Esophagus muscularis mucosa (tissue), 4 donors: ENCODE results near the gene CFLAR. TPM values are rescaled to one million over a fixed set of nuclear protein-coding genes. Genes with fewer than 3 reads are reported as not detected.
A peak's percentile ranks its signal among the peaks of the same experiment; 100 is the strongest.

ENCODE experiments used
- DNase-seq: peaks from one replicate; pipeline ENCODE4 v3.0.0-alpha.2; 2017; ENCODE audit errors: extremely low spot score
- H3K27ac ChIP-seq, 4 donors: fragments of 200-600 bp; sonication (generic); replicated peaks in 1 of 4; 1 replicate in 3 of 4; 2 replicates in 1 of 4; pipeline ENCODE4 v1.5.1; 2016 to 2019; ENCODE audit warnings: mild to moderate bottlenecking in 1 of 4
- H3K27me3 ChIP-seq, 4 donors: fragments of 200-600 bp; sonication (generic); one replicate each; pipeline versions ENCODE4 v1.5.1 to v1.6.0; 2016 to 2019
- H3K36me3 ChIP-seq, 4 donors: fragments of 200-600 bp; sonication (generic); one replicate each; pipeline ENCODE4 v1.5.1; 2016 to 2019
- H3K4me1 ChIP-seq, 4 donors: fragments of 200-600 bp; sonication (generic); one replicate each; pipeline ENCODE4 v1.5.1; 2016 to 2019
- H3K4me3 ChIP-seq, 4 donors: fragments of 200-600 bp; sonication (generic); 1 replicate in 2 of 4; 2 replicates in 2 of 4; pipeline ENCODE4 v1.5.1; 2016 to 2019; ENCODE audit warnings: mild to moderate bottlenecking in 4 of 4, moderate library complexity in 1 of 4
- H3K9me3 ChIP-seq, 4 donors: fragments of 200-600 bp; sonication (generic); 1 replicate in 3 of 4; 2 replicates in 1 of 4; pipeline ENCODE4 v1.5.1; 2016 to 2019
- EP300 ChIP-seq: sonication (generic); formaldehyde crosslinking; IDR thresholded peaks from one replicate; pipeline ENCODE4 v1.6.1; 2017; ENCODE audit warnings: antibody characterized with exemption
- POLR2A ChIP-seq: fragments of 450-650 bp; IDR thresholded peaks from one replicate; pipeline ENCODE4 v1.6.1; 2017; ENCODE audit warnings: antibody characterized with exemption, moderate library complexity, mild to moderate bottlenecking, low read depth
- POLR2AphosphoS5 ChIP-seq, 2 donors: sonication (generic); formaldehyde crosslinking; IDR thresholded peaks; one replicate each; pipeline ENCODE4 v1.6.1; 2017; ENCODE audit warnings: antibody characterized with exemption in 2 of 2
- WGBS: methylation state at CpG from one replicate; pipeline ENCODE4 v1.1.5; 2018; 5-methylcytosine and 5-hydroxymethylcytosine counted together
- intact Hi-C: fragments of 100-400 bp; cut with DNase I; formaldehyde crosslinking; loops from one replicate; pipeline ENCODE4 v1.15.1; 2023
- total RNA-seq, 4 donors: library from RNA; depleted of rRNA; stranded (reverse); fragments of >200 nt; gene quantifications; one replicate each; pipeline versions ENCODE4 v1.1.0 to v1.2.1, GENCODE V29; 2016
- TF ChIP-seq, protein P1 (sequence below), 3 experiments: fragments of 200-600 bp in 2 of 3; fragments of 450-650 bp in 1 of 3; sonication (generic) in 2 of 3; IDR thresholded peaks; one replicate each; pipeline ENCODE4 v1.5.1; 2017 to 2019; ENCODE audit warnings: antibody characterized with exemption in 3 of 3, mild to moderate bottlenecking in 2 of 3, moderate library complexity in 1 of 3

CFLAR gene
- total RNA-seq, 4 donors from 2014 or later, result 137 to 236 (median 202) TPM

- no peak for DNase-seq
- Histone ChIP-seq H3K36me3 (peaks cover 0 to 35% (median 0%) of the 10 kb centered on the region in 4 donors), H3K27ac (no peak overlapping the region), H3K4me3 (no peak overlapping the region), H3K9me3 (no peaks in the 10 kb centered on the region), H3K4me1 (peaks cover 0 to 11% (median 9%) of the 10 kb centered on the region in 4 donors), H3K27me3 (no peaks in the 10 kb centered on the region)
- intact Hi-C loops, result no loop called here
- TF ChIP-seq POLR2AphosphoS5 (IDR thresholded peaks at IDR 0.05), result no peak
- TF ChIP-seq, protein P1, sequence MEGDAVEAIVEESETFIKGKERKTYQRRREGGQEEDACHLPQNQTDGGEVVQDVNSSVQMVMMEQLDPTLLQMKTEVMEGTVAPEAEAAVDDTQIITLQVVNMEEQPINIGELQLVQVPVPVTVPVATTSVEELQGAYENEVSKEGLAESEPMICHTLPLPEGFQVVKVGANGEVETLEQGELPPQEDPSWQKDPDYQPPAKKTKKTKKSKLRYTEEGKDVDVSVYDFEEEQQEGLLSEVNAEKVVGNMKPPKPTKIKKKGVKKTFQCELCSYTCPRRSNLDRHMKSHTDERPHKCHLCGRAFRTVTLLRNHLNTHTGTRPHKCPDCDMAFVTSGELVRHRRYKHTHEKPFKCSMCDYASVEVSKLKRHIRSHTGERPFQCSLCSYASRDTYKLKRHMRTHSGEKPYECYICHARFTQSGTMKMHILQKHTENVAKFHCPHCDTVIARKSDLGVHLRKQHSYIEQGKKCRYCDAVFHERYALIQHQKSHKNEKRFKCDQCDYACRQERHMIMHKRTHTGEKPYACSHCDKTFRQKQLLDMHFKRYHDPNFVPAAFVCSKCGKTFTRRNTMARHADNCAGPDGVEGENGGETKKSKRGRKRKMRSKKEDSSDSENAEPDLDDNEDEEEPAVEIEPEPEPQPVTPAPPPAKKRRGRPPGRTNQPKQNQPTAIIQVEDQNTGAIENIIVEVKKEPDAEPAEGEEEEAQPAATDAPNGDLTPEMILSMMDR (IDR thresholded peaks at IDR 0.05), result no peak
- no peak for TF ChIP-seq POLR2A
- TF ChIP-seq EP300, result no peak
- WGBS, result 88% methylated on average over 12 of the region's 12 CpGs
Observed at GRCh38 chr2:201208563-201209252, 92.7 kb downstream of the CFLAR start.

DNA sequence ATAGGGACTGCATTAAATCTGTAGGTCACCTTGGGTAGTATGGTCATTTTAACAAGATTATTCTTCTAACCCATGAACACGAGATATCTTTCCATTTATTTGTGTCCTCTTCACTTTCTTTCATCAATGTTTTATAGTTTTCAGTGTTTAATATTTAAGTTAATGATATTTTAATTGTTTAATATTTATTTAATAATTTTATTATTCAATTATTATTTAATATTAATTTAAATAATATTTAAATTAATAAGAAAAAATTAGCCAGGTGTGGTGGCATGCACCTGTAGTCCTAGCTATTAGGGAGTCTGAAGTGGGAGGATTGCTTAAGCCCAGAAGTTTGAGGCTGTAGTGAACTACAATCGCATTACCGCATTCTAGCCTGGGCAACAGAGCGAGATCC, 100.0 kb downstream of the CFLAR start:
- Histone ChIP-seq H3K9me3 (no peaks in the 10 kb centered on the region), H3K4me3 (no peak overlapping the region), H3K27me3 (no peaks in the 10 kb centered on the region), H3K36me3 (peaks cover 0 to 24% (median 5%) of the 10 kb centered on the region in 4 donors), H3K27ac (no peak overlapping the region), H3K4me1 (peaks cover 0 to 17% (median 9%) of the 10 kb centered on the region in 4 donors)
- intact Hi-C loops, result no loop called here
- WGBS, result 96% methylated on average over 4 of the region's 4 CpGs
- no peak for TF ChIP-seq EP300
- TF ChIP-seq POLR2AphosphoS5 (IDR thresholded peaks at IDR 0.05), result no peak
- TF ChIP-seq, protein P1 (IDR thresholded peaks at IDR 0.05), result no peak
- no peak for TF ChIP-seq POLR2A
- no peak for DNase-seq

GRCh38 chr2:201216918-201217317, 101.0 kb downstream of the CFLAR start:
- intact Hi-C loops, result no loop called here
- Histone ChIP-seq H3K4me3 (no peak overlapping the region), H3K27me3 (no peaks in the 10 kb centered on the region), H3K4me1 (peaks cover 0 to 17% (median 9%) of the 10 kb centered on the region in 4 donors), H3K27ac (no peak overlapping the region), H3K9me3 (no peaks in the 10 kb centered on the region), H3K36me3 (peaks cover 0 to 24% (median 5%) of the 10 kb centered on the region in 4 donors)
- TF ChIP-seq POLR2A, result no peak
- TF ChIP-seq, protein P1 (IDR thresholded peaks at IDR 0.05), result no peak
- TF ChIP-seq POLR2AphosphoS5 (IDR thresholded peaks at IDR 0.05), result no peak
- no peak for TF ChIP-seq EP300
- no peak for DNase-seq
- WGBS, result 100% methylated on average over 1 of the region's 1 CpG

- intact Hi-C loops, result no loop called here
- H3K4me3 ChIP-seq, result no peak overlapping the region
- no peaks in the 10 kb centered on the region for H3K27me3 ChIP-seq
- 86% methylated on average over 6 of the region's 6 CpGs for WGBS
- peaks cover 0 to 24% (median 5%) of the 10 kb centered on the region in 4 donors for H3K36me3 ChIP-seq
- TF ChIP-seq EP300 (no peak), POLR2AphosphoS5 (IDR thresholded peaks at IDR 0.05) (no peak), POLR2A (no peak)
- TF ChIP-seq, protein P1 (IDR thresholded peaks at IDR 0.05), result no peak
- H3K9me3 ChIP-seq, result no peaks in the 10 kb centered on the region
- H3K4me1 ChIP-seq, result peaks cover 0 to 17% (median 9%) of the 10 kb centered on the region in 4 donors
- peak; percentile 29 for DNase-seq
- no peak overlapping the region for H3K27ac ChIP-seq
Observed at GRCh38 chr2:201218780-201219179, 102.8 kb downstream of the CFLAR start.
